Measurements from ENCODE around the gene DDAH1. TPM values are rescaled to one million over a fixed set of nuclear protein-coding genes. Genes with fewer than 3 reads are reported as not detected.

Gene DDAH1
- polyA plus RNA-seq, 1 donor from 2014 or later = 42.7 TPM

DNA sequence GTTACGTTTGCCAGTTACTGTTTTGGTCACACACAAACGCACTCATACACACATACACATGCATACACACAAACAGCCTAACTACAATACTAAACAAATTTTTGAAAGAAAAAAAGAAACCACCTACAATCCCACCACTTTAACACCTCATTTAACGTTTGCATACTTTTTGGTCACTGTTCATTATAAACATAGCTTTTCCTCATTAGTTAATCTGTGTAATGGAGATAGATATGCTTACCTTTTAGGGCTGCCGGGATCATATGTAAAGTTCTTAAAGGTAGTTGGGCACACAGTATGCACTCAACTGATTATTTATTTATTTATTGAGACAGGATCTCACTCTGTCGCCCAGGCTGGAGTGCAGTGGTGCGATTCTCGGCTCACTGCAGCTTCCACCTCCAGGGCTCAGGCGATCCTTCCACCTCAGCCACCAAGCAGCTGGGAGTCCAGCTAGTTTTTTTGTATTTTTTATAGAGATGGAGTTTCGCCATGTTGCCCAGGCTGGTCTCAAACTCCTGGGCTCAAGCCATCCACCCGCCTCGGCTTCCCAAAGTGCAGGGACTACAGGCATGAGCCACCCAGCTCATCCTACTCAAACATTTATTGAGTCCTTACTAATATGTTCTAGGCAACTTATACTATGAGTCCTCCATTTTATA lies 187.8 kb downstream of the DDAH1 start:
- Histone ChIP-seq H3K27me3 (ENCODE audit: insufficient read depth, low read depth, low read length) (no peaks in the 10 kb centered on the region), H3K4me2 (ENCODE audit: low read length) (peak overlapping the region; percentile 60), H4K20me1 (ENCODE audit: insufficient read depth) (no peaks in the 10 kb centered on the region), H3K27ac (ENCODE audit: low read length) (peak overlapping the region; percentile 88), H3K4me3 (ENCODE audit: low read length) (peak overlapping the region; percentile 99), H3F3A (ENCODE audit: insufficient read depth, low read length, poor library complexity, severe bottlenecking) (no peaks in the 10 kb centered on the region), H3K36me3 (ENCODE audit: insufficient read depth, low read length) (no peaks in the 10 kb centered on the region), H3K9me3 (ENCODE audit: low read length) (no peaks in the 10 kb centered on the region), H2AFZ (ENCODE audit: low read depth, low read length) (peak overlapping the region; percentile 98), H3K79me2 (replicated peaks; ENCODE audit: insufficient read depth, low read length) (peaks cover 35% of the 10 kb centered on the region), H3K9ac (ENCODE audit: low read length) (peak overlapping the region; percentile 92), H3K9me2 (ENCODE audit: insufficient read depth, low read length) (no peaks in the 10 kb centered on the region)
- TF ChIP-seq REST (IDR thresholded peaks at IDR 0.05; ENCODE audit: borderline replicate concordance) (no peak), SMC3 (conservative IDR thresholded peaks at IDR 0.05; ENCODE audit: poor library complexity) (no peak), EP300 (conservative IDR thresholded peaks at IDR 0.05; ENCODE audit: poor library complexity, severe bottlenecking) (no peak), EZH2 (IDR thresholded peaks at IDR 0.05; ENCODE audit: borderline replicate concordance, insufficient read depth, low read length, poor library complexity, severe bottlenecking) (no peak), POLR2AphosphoS5 (IDR thresholded peaks at IDR 0.05) (no peak), RAD21 (conservative IDR thresholded peaks at IDR 0.05) (no peak), CTCF (IDR thresholded peaks at IDR 0.05; ENCODE audit: poor library complexity, severe bottlenecking) (no peak), TAF1 (IDR thresholded peaks at IDR 0.05; ENCODE audit: low read depth) (no peak)

GRCh38 chr1:85276215-85276977 lies 188.6 kb downstream of the DDAH1 start, which contains the start of gene BCL10:
BCL10 (minus strand) TSS chr1:85276632; CDS start chr1:85276352, 280 bp downstream.
- Histone ChIP-seq H3K27me3 (ENCODE audit: insufficient read depth, low read depth, low read length) (no peaks in the 10 kb centered on the region), H4K20me1 (ENCODE audit: insufficient read depth) (no peaks in the 10 kb centered on the region), H2AFZ (ENCODE audit: low read depth, low read length) (peak within 1 kb of the TSS; percentile 98), H3K27ac (ENCODE audit: low read length) (peak within 1 kb of the TSS; percentile 88), H3K9me2 (ENCODE audit: insufficient read depth, low read length) (no peaks in the 10 kb centered on the region), H3K9ac (ENCODE audit: low read length) (peak within 1 kb of the TSS; percentile 92), H3K79me2 (replicated peaks; ENCODE audit: insufficient read depth, low read length) (peaks cover 35% of the 10 kb centered on the region), H3F3A (ENCODE audit: insufficient read depth, low read length, poor library complexity, severe bottlenecking) (no peaks in the 10 kb centered on the region), H3K9me3 (ENCODE audit: low read length) (no peaks in the 10 kb centered on the region), H3K4me2 (ENCODE audit: low read length) (peak within 1 kb of the TSS; percentile 99), H3K4me3 (ENCODE audit: low read length) (peak within 1 kb of the TSS; percentile 99), H3K36me3 (ENCODE audit: insufficient read depth, low read length) (no peaks in the 10 kb centered on the region)
- TF ChIP-seq MXI1 (conservative IDR thresholded peaks at IDR 0.05; ENCODE audit: poor library complexity, severe bottlenecking) (peak; percentile 55), EZH2 (IDR thresholded peaks at IDR 0.05; ENCODE audit: borderline replicate concordance, insufficient read depth, low read length, poor library complexity, severe bottlenecking) (no peak), TAF1 (IDR thresholded peaks at IDR 0.05; ENCODE audit: low read depth) (no peak), CTCF (IDR thresholded peaks at IDR 0.05; ENCODE audit: poor library complexity, severe bottlenecking) (no peak), REST (IDR thresholded peaks at IDR 0.05; ENCODE audit: borderline replicate concordance) (no peak), EP300 (conservative IDR thresholded peaks at IDR 0.05; ENCODE audit: poor library complexity, severe bottlenecking) (peak; percentile 53), RAD21 (conservative IDR thresholded peaks at IDR 0.05) (no peak), POLR2AphosphoS5 (IDR thresholded peaks at IDR 0.05) (peak; percentile 74), SMC3 (conservative IDR thresholded peaks at IDR 0.05; ENCODE audit: poor library complexity) (no peak)

Measured in neural cell (in vitro differentiated cells).